OCI-LY7 (cell line): ENCODE measurements around the gene KAT6B.

Experiments used
- EZH2phosphoT487 ChIP-seq: fragments of 200-600 bp; sonication (generic); IDR thresholded peaks from 2 replicates; pipeline ENCODE4 v1.6.1; 2018; ENCODE audit warnings: low read depth, borderline replicate concordance, mild to moderate bottlenecking, mixed run types, antibody characterized with exemption, low read length, moderate library complexity, mixed read lengths
- TF ChIP-seq, protein P1 (sequence below): fragments of 200-600 bp; sonication (generic); conservative IDR thresholded peaks from 2 replicates; pipeline ENCODE4 v1.5.1; 2014; ENCODE audit warnings: mild to moderate bottlenecking, antibody characterized with exemption, low read length, moderate library complexity, mixed read lengths

DNA sequence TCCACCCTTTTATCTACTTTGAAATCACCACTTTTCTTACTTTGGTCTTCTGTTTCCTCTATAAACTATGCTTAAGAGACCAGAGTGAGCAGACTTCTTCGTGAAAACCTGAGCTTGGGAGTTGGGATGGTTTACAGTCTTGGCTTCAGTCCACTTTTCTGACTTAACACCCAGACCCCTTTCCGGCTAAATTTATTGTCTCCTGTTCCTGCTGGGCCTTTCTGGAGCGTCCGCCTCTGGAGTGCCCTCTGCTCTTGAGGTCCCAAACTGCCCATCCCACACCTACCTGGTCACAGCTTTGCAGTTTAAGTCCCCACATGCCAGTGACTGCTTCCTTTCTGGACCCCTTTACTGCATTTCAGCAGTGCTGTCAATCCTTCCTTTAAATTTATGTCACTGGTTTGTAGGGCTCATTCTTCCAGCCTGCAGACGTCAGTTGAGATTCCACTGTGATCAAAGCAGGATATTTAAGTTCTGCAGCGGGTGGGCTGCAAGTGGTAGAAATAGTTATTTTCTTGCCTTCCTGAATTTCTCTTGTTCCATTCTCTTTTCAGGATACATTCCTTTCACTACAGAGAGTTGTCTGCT is 80.3 kb downstream of the KAT6B start:
- TF ChIP-seq, protein P1, sequence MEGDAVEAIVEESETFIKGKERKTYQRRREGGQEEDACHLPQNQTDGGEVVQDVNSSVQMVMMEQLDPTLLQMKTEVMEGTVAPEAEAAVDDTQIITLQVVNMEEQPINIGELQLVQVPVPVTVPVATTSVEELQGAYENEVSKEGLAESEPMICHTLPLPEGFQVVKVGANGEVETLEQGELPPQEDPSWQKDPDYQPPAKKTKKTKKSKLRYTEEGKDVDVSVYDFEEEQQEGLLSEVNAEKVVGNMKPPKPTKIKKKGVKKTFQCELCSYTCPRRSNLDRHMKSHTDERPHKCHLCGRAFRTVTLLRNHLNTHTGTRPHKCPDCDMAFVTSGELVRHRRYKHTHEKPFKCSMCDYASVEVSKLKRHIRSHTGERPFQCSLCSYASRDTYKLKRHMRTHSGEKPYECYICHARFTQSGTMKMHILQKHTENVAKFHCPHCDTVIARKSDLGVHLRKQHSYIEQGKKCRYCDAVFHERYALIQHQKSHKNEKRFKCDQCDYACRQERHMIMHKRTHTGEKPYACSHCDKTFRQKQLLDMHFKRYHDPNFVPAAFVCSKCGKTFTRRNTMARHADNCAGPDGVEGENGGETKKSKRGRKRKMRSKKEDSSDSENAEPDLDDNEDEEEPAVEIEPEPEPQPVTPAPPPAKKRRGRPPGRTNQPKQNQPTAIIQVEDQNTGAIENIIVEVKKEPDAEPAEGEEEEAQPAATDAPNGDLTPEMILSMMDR, result no peak
- no peak for TF ChIP-seq EZH2phosphoT487
